Sigmoid colon (tissue), 4 donors: ENCODE data around the gene KYNU.

ENCODE experiments used
- POLR2A ChIP-seq, 2 donors: fragments of 450-650 bp; IDR thresholded peaks; one replicate each; pipeline ENCODE4 v1.6.1; 2016; ENCODE audit warnings: antibody characterized with exemption in 2 of 2, mild to moderate bottlenecking in 2 of 2, moderate library complexity in 2 of 2
- POLR2AphosphoS5 ChIP-seq, 4 donors: sonication (generic); formaldehyde crosslinking; IDR thresholded peaks; one replicate each; pipeline ENCODE4 v1.6.1; 2017; ENCODE audit warnings: antibody characterized with exemption in 4 of 4

DNA sequence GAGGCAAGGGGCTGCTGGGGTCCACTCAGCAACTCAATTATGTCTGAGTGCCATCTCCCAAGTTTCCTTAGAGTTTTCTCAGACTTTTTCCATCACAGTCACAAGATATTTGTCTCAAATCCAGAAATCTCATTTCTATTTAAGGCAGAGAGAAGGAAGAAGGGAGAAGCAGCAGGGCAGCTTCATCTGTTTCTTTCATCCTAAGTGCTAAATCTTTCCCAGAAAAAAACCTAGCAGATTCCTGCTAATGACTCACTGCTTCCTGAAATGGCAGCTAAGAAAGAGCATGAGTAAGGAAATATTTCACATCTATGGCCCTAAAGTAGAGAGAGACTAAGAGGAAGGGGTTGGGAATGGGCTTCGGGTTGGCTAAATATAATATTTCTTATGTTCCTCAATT, 88.0 kb downstream of the KYNU start:
- TF ChIP-seq POLR2A (IDR thresholded peaks at IDR 0.05) (no peak), POLR2AphosphoS5 (IDR thresholded peaks at IDR 0.05) (no peak)
